HPDE6-E6E7 (cell line): ENCODE data around the gene DYRK3.

Experiments
- DNase-seq: peaks from one replicate; pipeline ENCODE4 v3.0.0; 2011; ENCODE audit warnings: missing footprints; ENCODE audit errors: extremely low spot score

The DYRK3 gene

GRCh38 chr1:206661161-206661820 is 26.0 kb downstream of the DYRK3 start:
- DNase-seq: no peak

- DNase-seq: no peak
These were observed 27.2 kb downstream of the DYRK3 start for GRCh38 chr1:206662396-206663092.

GRCh38 chr1:206663362-206663761 is 28.0 kb downstream of the DYRK3 start:
- DNase-seq: no peak

GRCh38 chr1:206663832-206664652 is 28.7 kb downstream of the DYRK3 start:
- DNase-seq: peak; percentile 49

- no peak for DNase-seq
These were observed 29.4 kb downstream of the DYRK3 start for GRCh38 chr1:206664740-206665139.

- DNase-seq: no peak
These were observed 30.8 kb downstream of the DYRK3 start for GRCh38 chr1:206666031-206666561.

GRCh38 chr1:206666954-206667665 is 31.8 kb downstream of the DYRK3 start:
- no peak for DNase-seq

- DNase-seq: no peak
These were observed 33.0 kb downstream of the DYRK3 start for GRCh38 chr1:206668351-206668750.

- no peak for DNase-seq
These were observed 33.6 kb downstream of the DYRK3 start for GRCh38 chr1:206668874-206669410.

- no peak for DNase-seq
These were observed 36.8 kb downstream of the DYRK3 start for GRCh38 chr1:206672011-206672688.

- DNase-seq: no peak
These were observed 37.8 kb downstream of the DYRK3 start for GRCh38 chr1:206672844-206673758.

- DNase-seq: no peak
These were observed 38.9 kb downstream of the DYRK3 start for GRCh38 chr1:206674236-206674635.

GRCh38 chr1:206674745-206675175 is 39.4 kb downstream of the DYRK3 start:
- peak; percentile 81 for DNase-seq

- DNase-seq: no peak
These were observed 41.2 kb downstream of the DYRK3 start for GRCh38 chr1:206676499-206676898.

- no peak for DNase-seq
These were observed 43.2 kb downstream of the DYRK3 start for GRCh38 chr1:206678490-206678889.

- no peak for DNase-seq
These were observed 44.4 kb downstream of the DYRK3 start for GRCh38 chr1:206679738-206680211.

GRCh38 chr1:206680279-206680678 is 44.9 kb downstream of the DYRK3 start:
- DNase-seq: no peak

- DNase-seq: no peak
These were observed 46.0 kb downstream of the DYRK3 start for GRCh38 chr1:206681359-206681758.

GRCh38 chr1:206682111-206682510 is 46.8 kb downstream of the DYRK3 start:
- no peak for DNase-seq

GRCh38 chr1:206683313-206683712 is 48.0 kb downstream of the DYRK3 start:
- DNase-seq: no peak
